Hepatocyte (in vitro differentiated cells): ENCODE data around the gene NOXA1.

Experiments
- EZH2phosphoT487 ChIP-seq: fragments of 200-600 bp; sonication (generic); IDR thresholded peaks from one replicate; pipeline ENCODE4 v1.6.1; 2018; ENCODE audit warnings: antibody characterized with exemption, mild to moderate bottlenecking, low read depth, moderate library complexity; ENCODE audit not compliant: unreplicated experiment, severe bottlenecking
- TF ChIP-seq, protein P1 (sequence below): fragments of 200-600 bp; sonication (generic); IDR thresholded peaks from 2 replicates; pipeline ENCODE4 v1.5.1; 2016; ENCODE audit warnings: antibody characterized with exemption, mild to moderate bottlenecking; ENCODE audit not compliant: poor library complexity

GRCh38 chr9:137433349-137433915, 10.2 kb downstream of the NOXA1 start:
- TF ChIP-seq, protein P1, sequence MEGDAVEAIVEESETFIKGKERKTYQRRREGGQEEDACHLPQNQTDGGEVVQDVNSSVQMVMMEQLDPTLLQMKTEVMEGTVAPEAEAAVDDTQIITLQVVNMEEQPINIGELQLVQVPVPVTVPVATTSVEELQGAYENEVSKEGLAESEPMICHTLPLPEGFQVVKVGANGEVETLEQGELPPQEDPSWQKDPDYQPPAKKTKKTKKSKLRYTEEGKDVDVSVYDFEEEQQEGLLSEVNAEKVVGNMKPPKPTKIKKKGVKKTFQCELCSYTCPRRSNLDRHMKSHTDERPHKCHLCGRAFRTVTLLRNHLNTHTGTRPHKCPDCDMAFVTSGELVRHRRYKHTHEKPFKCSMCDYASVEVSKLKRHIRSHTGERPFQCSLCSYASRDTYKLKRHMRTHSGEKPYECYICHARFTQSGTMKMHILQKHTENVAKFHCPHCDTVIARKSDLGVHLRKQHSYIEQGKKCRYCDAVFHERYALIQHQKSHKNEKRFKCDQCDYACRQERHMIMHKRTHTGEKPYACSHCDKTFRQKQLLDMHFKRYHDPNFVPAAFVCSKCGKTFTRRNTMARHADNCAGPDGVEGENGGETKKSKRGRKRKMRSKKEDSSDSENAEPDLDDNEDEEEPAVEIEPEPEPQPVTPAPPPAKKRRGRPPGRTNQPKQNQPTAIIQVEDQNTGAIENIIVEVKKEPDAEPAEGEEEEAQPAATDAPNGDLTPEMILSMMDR: no peak
- no peak for TF ChIP-seq EZH2phosphoT487
